Body of pancreas (tissue), 4 donors: Measurements from ENCODE around the gene TLE1. TPM values are rescaled to one million over a fixed set of nuclear protein-coding genes. Genes with fewer than 3 reads are reported as not detected.
A peak's percentile ranks its signal among the peaks of the same experiment; 100 is the strongest.

ENCODE experiments used
- ATAC-seq: fragments of 150-250 bp; one replicate; pipeline ENCODE4 v1.9.1; 2016
- DNase-seq, 4 donors: peaks; one replicate each; pipeline ENCODE4 v3.0.0-alpha.2; 2019
- H3K27ac ChIP-seq, 4 donors: fragments of 200-600 bp; sonication (generic); 1 replicate in 3 of 4; 2 replicates in 1 of 4; pipeline versions ENCODE4 v1.5.1 to v1.6.1; 2016 to 2019; ENCODE audit warnings: mild to moderate bottlenecking in 1 of 4, mixed read lengths in 1 of 4, moderate library complexity in 1 of 4
- H3K27me3 ChIP-seq, 2 donors: fragments of 200-600 bp; sonication (generic); one replicate each; pipeline ENCODE4 v1.6.0; 2016; ENCODE audit warnings: mild to moderate bottlenecking in 1 of 2
- H3K36me3 ChIP-seq, 2 donors: fragments of 200-600 bp; sonication (generic); replicated peaks in 1 of 2; 2 replicates each; pipeline ENCODE4 v1.5.1; 2016; ENCODE audit warnings: low read depth in 2 of 2; ENCODE audit not compliant: insufficient read depth in 1 of 2
- H3K4me1 ChIP-seq: fragments of 200-600 bp; sonication (generic); one replicate; pipeline ENCODE4 v1.6.0; 2016
- H3K4me3 ChIP-seq, 2 donors: fragments of 200-600 bp; sonication (generic); 1 replicate in 1 of 2; 2 replicates in 1 of 2; pipeline ENCODE4 v1.5.1; 2016 to 2019
- H3K9me3 ChIP-seq, 3 donors: fragments of 200-600 bp; sonication (generic); 1 replicate in 2 of 3; 2 replicates in 1 of 3; pipeline ENCODE4 v1.5.1; 2016
- POLR2A ChIP-seq, 3 donors: fragments of 450-650 bp; IDR thresholded peaks; one replicate each; pipeline ENCODE4 v1.6.1; 2016; ENCODE audit warnings: antibody characterized with exemption in 3 of 3, mild to moderate bottlenecking in 2 of 3
- WGBS, 2 donors: methylation state at CpG; one replicate each; pipeline ENCODE4 v1.1.5; 2017; 5-methylcytosine and 5-hydroxymethylcytosine counted together
- intact Hi-C: fragments of 100-400 bp; cut with DNase I; formaldehyde crosslinking; loops from one replicate; pipeline ENCODE4 v1.15.1; 2023
- total RNA-seq, 2 donors: library from RNA; depleted of rRNA; stranded (reverse); fragments of >200 nt; gene quantifications; one replicate each; pipeline ENCODE4 v1.1.0, GENCODE V29; 2016
- TF ChIP-seq, protein P1 (sequence below), 7 experiments: fragments of 450-650 bp in 4 of 7; fragments of 200-600 bp in 3 of 7; sonication (generic) in 3 of 7; IDR thresholded peaks; one replicate each; pipeline ENCODE4 v1.5.1; 2016 to 2019; ENCODE audit warnings: antibody characterized with exemption in 7 of 7

Gene TLE1
- total RNA-seq, 2 donors from 2014 or later: 49.5 to 58.3 TPM

DNA sequence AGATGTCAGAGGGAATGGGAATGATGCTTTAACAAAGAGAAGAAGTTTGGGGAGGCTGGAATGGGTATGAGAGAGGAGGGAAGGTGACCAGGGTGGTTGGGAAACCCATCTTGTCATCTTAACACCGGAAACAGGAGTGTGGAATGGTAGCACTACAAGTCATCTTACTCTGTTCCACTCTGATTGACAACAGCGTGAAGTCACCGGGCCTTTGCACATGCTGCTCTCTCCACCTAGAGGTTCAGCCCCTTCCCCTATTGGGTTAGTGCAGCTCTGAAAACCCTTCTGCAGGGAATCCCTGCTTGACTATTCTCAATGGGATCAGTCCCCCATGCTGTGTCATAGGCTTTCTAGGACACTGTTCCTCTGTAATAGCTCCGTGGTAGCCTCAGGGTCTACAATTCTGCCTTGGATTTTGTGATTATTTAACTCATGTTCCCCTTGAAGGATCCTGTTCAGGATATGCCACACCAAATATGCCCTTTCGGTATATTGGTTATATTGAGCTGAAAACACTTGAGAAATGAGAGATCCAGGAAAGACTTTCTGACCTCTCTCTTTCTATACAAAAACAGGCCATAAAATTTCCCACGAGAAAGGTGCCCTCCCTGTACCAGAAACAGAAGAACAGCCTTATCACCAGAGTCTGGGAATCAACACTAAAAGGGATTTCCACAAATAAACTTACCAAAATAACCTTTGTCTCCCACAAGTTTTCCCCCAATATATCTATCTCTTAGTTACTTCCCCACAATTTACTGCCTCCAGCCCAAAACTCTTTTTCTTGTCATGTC is 86.3 kb downstream of the TLE1 start:
- WGBS, 2 donors: 84 to 96% methylated on average over 6 of the region's 6 CpGs
- Histone ChIP-seq H3K27ac (no peak overlapping the region), H3K9me3 (no peaks in the 10 kb centered on the region), H3K4me3 (no peak overlapping the region), H3K27me3 (no peaks in the 10 kb centered on the region), H3K4me1 (peaks cover 16% of the 10 kb centered on the region), H3K36me3 (peaks cover 0 to 2% of the 10 kb centered on the region in 2 donors)
- ATAC-seq: no peak
- DNase-seq: no peak
- intact Hi-C loops: no loop called here
- TF ChIP-seq, protein P1, sequence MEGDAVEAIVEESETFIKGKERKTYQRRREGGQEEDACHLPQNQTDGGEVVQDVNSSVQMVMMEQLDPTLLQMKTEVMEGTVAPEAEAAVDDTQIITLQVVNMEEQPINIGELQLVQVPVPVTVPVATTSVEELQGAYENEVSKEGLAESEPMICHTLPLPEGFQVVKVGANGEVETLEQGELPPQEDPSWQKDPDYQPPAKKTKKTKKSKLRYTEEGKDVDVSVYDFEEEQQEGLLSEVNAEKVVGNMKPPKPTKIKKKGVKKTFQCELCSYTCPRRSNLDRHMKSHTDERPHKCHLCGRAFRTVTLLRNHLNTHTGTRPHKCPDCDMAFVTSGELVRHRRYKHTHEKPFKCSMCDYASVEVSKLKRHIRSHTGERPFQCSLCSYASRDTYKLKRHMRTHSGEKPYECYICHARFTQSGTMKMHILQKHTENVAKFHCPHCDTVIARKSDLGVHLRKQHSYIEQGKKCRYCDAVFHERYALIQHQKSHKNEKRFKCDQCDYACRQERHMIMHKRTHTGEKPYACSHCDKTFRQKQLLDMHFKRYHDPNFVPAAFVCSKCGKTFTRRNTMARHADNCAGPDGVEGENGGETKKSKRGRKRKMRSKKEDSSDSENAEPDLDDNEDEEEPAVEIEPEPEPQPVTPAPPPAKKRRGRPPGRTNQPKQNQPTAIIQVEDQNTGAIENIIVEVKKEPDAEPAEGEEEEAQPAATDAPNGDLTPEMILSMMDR (IDR thresholded peaks at IDR 0.05): no peak
- TF ChIP-seq POLR2A (IDR thresholded peaks at IDR 0.05): no peak

- no peaks in the 10 kb centered on the region for H3K36me3 ChIP-seq
- intact Hi-C loops: no loop called here
- DNase-seq (no peak), ATAC-seq (no peak)
- no peak overlapping the region for H3K27ac ChIP-seq
- no peaks in the 10 kb centered on the region for H3K9me3 ChIP-seq
- H3K4me1 ChIP-seq: peaks cover 16% of the 10 kb centered on the region
- WGBS, 2 donors: 82 to 84% methylated on average over 15 of the region's 15 CpGs
- no peak overlapping the region for H3K4me3 ChIP-seq
- TF ChIP-seq, protein P1 (IDR thresholded peaks at IDR 0.05): no peak
- no peak for TF ChIP-seq POLR2A (IDR thresholded peaks at IDR 0.05)
- H3K27me3 ChIP-seq: no peaks in the 10 kb centered on the region
Observed at GRCh38 chr9:81601639-81602623, 87.4 kb downstream of the TLE1 start.

- 81 to 87% methylated on average over 4 of the region's 4 CpGs for WGBS, 2 donors
- TF ChIP-seq POLR2A (IDR thresholded peaks at IDR 0.05): no peak
- TF ChIP-seq, protein P1 (IDR thresholded peaks at IDR 0.05): no peak
- intact Hi-C loops: no loop called here
- H3K4me3 ChIP-seq: no peak overlapping the region
- ATAC-seq: no peak
- DNase-seq: no peak
- H3K4me1 ChIP-seq: peaks cover 16% of the 10 kb centered on the region
- no peaks in the 10 kb centered on the region for H3K9me3 ChIP-seq
- H3K36me3 ChIP-seq: no peaks in the 10 kb centered on the region
- no peaks in the 10 kb centered on the region for H3K27me3 ChIP-seq
- H3K27ac ChIP-seq: no peak overlapping the region
Observed at GRCh38 chr9:81600631-81601030, 88.7 kb downstream of the TLE1 start.

DNA sequence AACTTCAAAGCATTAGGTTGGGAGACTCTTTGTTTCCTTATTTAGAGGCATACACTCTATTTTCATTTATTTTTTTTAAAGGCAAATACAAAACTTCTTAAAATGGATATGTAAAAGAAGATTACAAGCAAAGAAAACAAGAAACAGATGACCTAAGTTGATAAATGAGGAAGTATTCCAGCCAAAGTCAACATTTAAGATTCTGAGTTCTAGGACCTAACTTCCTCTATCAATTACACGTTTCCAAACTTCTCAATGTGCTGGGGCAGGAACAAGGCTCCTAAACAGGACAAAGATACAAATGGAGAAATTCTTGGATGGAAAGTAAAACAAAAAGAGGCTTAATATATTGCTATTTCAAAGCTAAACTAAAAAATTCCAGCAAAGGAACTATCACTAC is 89.5 kb downstream of the TLE1 start:
- peak overlapping the region in 2 of 4 donors; percentile 4 to 24 for H3K27ac ChIP-seq
- intact Hi-C loops: no loop called here

More for the DNA sequence above, 89.5 kb downstream of the TLE1 start:
- Histone ChIP-seq H3K4me1 (peaks cover 20% of the 10 kb centered on the region), H3K9me3 (no peaks in the 10 kb centered on the region), H3K36me3 (no peaks in the 10 kb centered on the region), H3K27me3 (no peaks in the 10 kb centered on the region), H3K4me3 (no peak overlapping the region)
- DNase-seq (no peak), ATAC-seq (no peak)
- WGBS, 2 donors: 2 to 5% methylated on average over 1 of the region's 1 CpG
- TF ChIP-seq, protein P1 (IDR thresholded peaks at IDR 0.05): no peak
- TF ChIP-seq POLR2A (IDR thresholded peaks at IDR 0.05): no peak
